Fibroblast of pulmonary artery (primary cell): Measurements from ENCODE around the gene MAPK13.
"Not testable (repeated sequence)": the region's sequence is repeated elsewhere in the genome, so short reads cannot be mapped to it uniquely, and the experiment has no call there.

Experiments
- DNase-seq: peaks from one replicate; pipeline ENCODE4 v3.0.0-alpha.2; 2010; ENCODE audit warnings: low read depth
- H3K4me3 ChIP-seq: replicated peaks from 2 replicates; pipeline ENCODE4 v1.5.1; 2011; ENCODE audit warnings: low read depth, mild to moderate bottlenecking, control low read depth, low read length, moderate library complexity
- CTCF ChIP-seq: IDR thresholded peaks from 2 replicates; pipeline ENCODE4 v1.5.1; 2011; ENCODE audit warnings: mild to moderate bottlenecking, control low read depth, low read length, inconsistent platforms; ENCODE audit errors: missing control alignments

Gene MAPK13

DNA sequence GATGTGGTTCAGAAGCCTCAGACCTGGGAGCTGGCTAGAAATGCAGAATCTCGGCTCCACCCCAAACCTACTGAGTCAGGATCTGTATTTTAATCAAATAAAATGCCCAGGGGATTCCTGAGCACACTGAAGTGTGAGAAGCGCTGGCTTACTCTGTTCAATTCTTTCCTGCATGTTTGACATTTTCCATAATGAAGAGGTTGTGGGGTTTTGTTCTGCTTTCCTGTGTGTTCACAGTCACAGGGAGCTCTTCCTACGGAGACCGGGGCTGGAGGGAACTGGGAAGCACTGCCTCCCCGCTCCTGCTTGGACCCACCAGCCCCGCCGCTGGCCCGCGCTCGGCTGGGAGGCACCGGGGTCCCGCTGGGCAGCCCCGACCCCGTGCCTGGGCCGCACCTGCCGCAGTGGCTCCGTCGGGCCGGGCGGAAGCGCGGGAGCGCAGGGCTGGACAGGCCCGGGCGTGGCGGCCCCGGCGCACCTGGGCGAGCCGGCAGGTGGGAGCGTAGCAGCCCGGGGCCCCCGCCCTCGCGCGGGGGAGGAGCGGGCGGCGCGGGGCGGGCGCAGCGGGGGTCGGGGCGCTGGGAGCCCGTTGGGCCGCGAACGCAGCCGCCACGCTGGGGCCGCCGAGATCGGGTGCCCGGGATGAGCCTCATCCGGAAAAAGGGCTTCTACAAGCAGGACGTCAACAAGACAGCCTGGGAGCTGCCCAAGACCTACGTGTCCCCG, at the start of gene MAPK13:
TSS of gene MAPK13 (plus strand) at position 573 of the 726 bp plus-strand sequence. CDS start at position 643, 70 bp downstream.
- peak within 1 kb of the TSS; percentile 27 for H3K4me3 ChIP-seq
- DNase-seq, result peak; percentile 29
- TF ChIP-seq CTCF, result no peak

- DNase-seq, result no peak
- no peak for TF ChIP-seq CTCF
These were observed 48.0 kb upstream of the MAPK13 start for GRCh38 chr6:36082318-36082717.

DNA sequence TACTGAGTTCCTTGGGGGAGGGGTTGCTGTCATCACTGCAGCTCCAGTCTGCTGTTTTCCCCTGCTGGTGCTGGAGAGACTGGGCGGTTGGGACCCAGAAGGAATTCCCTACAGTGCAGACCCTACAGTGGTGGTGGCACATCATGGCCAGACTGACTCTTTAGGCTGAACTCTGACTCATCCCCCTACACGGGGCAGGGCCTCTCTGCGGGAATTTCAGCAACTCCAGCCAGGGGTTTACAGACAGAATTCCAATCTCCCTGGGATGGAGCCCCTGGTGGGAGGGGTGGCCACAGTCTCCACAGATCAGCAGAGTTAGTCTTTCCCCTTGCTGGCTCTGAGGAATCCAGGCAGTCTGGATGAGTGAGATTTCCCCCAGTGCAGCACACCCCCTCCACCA, 46.9 kb upstream of the MAPK13 start:
- TF ChIP-seq CTCF, result no peak
- DNase-seq, result no peak
- H3K4me3 ChIP-seq, result no peak overlapping the region

More at GRCh38 chr6:36082318-36082717, 48.0 kb upstream of the MAPK13 start:
- H3K4me3 ChIP-seq, result no peak overlapping the region

DNA sequence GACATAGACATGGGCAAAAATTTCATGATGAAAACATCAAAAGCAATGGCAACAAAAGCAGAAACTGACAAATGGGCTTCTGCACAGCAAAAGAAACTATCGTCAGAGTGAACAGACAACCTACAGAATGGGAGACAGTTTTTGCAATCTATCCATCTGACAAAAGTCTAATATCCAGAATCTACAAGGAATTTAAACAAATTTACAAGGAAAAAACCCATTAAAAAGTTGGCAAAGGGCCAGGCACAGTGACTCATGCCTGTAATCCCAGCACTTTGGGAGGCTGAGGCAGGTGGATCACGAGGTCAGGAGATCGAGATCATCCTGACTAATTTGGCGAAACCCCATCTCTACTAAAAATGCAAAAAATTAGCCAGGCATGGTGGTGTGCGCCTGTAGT, 42.1 kb upstream of the MAPK13 start:
- not testable (repeated sequence) for DNase-seq, H3K4me3 ChIP-seq

DNA sequence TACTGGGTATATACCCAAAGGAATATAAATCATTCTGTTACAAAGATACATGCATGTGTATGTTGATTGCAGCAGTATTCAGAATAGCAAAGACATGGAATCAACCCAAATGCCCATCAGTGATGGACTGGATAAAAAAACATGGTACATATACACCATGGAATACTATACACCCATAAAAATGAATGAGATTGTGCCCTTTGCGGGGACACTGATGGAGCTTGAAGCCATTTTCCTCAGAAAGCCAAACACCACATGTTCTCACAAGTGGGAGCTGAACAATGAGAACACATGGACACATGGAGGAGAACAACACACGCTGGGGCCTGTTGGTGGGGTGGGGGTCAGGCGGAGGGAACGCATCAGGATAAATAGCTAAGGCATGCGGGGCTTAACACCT, 41.3 kb upstream of the MAPK13 start:
- no peak overlapping the region for H3K4me3 ChIP-seq
- DNase-seq, result no peak
- no peak for TF ChIP-seq CTCF

- DNase-seq, result no peak
- TF ChIP-seq CTCF, result no peak
- H3K4me3 ChIP-seq, result no peak overlapping the region
These were observed 36.1 kb upstream of the MAPK13 start for GRCh38 chr6:36094238-36094637.

DNA sequence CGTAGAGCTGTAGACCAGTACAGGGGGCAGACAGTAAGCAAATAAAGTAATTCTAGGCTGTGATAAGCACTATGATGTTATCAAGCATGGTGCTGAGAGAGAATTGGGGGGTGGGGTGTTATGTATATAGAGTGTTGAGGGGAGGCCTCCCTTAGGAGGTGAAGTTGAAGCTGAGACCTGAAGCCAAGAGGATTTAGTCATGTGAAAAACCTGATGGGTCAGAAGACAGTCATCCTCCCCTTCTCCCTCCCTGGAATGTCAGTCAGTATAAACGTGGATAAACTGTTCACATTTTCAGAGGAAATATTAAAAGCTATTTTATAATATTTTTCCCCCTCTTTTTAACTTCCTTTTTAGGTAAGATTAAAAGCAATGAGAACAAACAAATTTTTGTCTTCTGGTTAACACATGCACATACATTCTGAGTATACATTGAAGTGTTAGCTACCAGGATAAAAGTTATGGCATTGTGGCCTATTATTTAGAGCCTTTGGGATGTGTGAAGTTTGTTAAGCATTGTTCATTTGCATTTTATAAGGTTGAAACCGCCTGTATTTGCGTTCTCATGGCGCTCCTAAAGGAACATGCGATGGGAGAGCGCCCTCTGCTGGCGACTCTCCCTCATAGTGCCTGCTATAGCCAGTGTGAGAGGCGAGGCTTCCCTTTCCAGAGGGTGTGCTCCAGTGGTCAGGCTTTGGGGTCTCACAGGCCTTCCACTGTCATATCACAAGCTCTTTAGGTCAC, 35.4 kb upstream of the MAPK13 start:
- H3K4me3 ChIP-seq, result no peak overlapping the region
- peak; percentile 82 for DNase-seq

More for the DNA sequence above, 35.4 kb upstream of the MAPK13 start:
- TF ChIP-seq CTCF, result peak; percentile 94
